ENCODE data around the gene SESN3.

Gene SESN3

DNA sequence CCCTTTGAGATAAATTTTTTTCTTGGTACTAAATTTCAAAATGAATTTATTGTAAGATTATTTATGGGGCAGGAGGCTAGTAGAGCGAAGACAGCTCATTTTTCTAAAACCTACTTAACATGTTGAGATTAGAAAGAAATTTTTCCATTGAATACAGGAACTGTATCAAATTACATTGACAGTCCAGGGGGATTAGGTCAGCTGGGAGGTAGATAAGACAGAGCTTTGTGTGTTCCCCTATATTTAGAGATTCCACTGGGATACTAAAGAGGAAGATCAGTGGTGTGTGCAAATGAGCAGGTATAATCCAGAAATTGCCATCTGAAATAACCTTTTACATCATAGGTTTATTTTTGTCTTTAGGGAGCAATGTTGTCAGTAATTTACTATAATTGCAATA, 109.3 kb downstream of the SESN3 start:
- no peak for DNase-seq (ENCODE audit: low spot score)

DNA sequence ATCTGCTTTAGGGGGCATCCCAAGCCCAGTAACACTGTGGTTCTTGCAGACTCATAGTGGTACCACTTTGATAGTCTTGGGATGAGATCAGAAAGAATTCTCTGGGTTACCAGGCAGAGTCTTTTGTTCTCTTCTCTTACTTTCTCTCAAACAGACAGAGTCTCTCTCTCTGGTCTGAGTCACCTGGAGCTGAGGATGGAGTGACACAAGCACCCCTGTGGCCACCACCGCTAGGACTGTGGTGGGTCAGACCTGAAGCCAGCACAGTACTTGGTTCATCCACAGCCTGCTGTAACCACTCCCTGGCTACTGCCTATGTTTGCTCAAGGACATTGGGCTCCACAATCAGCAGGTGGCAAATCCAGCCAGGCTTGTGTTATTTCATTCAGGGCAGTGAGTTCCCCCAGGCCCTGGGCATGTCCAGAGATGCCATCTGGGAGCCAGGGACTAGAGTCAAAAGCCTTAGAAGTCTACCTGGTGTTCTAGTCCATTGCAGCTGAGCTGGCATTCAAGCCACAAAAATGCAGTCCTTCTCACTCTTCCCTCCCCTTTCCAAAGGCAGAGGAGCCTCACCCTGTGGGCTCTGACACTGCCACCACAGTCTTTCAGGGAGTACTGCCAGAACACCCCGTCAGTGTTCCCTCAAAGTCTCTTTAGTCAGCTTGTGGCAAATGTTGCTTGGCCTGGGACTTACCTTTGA, 111.5 kb downstream of the SESN3 start:
- DNase-seq (ENCODE audit: low spot score), result no peak

DNA sequence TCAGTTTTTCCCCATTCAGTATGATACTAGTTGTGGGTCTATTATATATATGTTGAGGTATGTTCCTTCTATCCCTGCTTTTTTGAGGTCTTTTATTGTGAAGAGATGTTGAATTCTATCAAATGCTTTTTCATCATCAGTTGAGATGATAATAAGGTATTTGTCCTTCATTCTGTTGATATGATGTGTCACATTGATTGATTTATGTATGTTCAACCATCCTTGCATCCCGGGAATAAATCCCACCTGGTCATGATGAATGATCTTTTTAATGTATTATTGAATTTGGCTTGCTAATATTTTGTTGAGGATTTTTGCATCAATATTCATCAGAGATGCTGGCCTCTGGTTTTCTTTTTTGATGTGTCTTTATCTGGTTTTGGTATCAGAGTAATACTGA, 115.4 kb downstream of the SESN3 start:
- DNase-seq (ENCODE audit: low spot score), result no peak
